Endothelial cell of umbilical vein (primary cell): ENCODE measurements around the gene ADAM19. TPM values are rescaled to one million over a fixed set of nuclear protein-coding genes. Genes with fewer than 3 reads are reported as not detected.

Source experiments
- BruUV-seq: library from RNA; stranded (reverse); fragments of 400-500 nt; replicated peaks from 2 replicates; lab custom pipeline; 2021; lab: Mats Ljungman, UMichigan
- CTCF ChIA-PET: fragments of 300-600, 350-600 bp; sonication (Branson Sonifier 250); formaldehyde crosslinking; loops from one replicate; lab custom pipeline; 2021; ENCODE audit warnings: antibody characterized with exemption, inconsistent platforms; lab: Charles Lee
- POLR2A ChIA-PET: fragments of 300-600, 350-600 bp; sonication (Branson Sonifier 250); formaldehyde crosslinking; loops from one replicate; lab custom pipeline; 2021; ENCODE audit warnings: antibody characterized with exemption, inconsistent platforms; lab: Charles Lee
- DNase-seq: peaks from one replicate; pipeline ENCODE4 v3.0.0-alpha.2; 2011; ENCODE audit warnings: low read depth, low spot score
- FAIRE-seq: peaks from 2 replicates; lab custom pipeline; 2011; peaks lifted over from hg19 to GRCh38; lab: Jason Lieb, UNC
- H2AFZ ChIP-seq: 2 replicates; pipeline ENCODE4 v1.6.0; 2012; ENCODE audit warnings: low read depth, low read length, control low read depth, inconsistent platforms
- H3K27ac ChIP-seq: 2 replicates; pipeline ENCODE4 v1.5.1; 2011; ENCODE audit warnings: low read depth, mild to moderate bottlenecking, control low read depth, low read length, moderate library complexity; ENCODE audit not compliant: insufficient read depth
- H3K27me3 ChIP-seq, 2 experiments: 2 replicates each; pipeline versions ENCODE4 v1.6.0 to v1.6.1; 2011; ENCODE audit warnings: low read length in 2 of 2, mixed read lengths in 1 of 2; ENCODE audit not compliant: control insufficient read depth in 2 of 2, insufficient read depth in 2 of 2
- H3K36me3 ChIP-seq, 2 experiments: 2 replicates in 1 of 2; 3 replicates in 1 of 2; pipeline ENCODE4 v1.5.1; 2011; ENCODE audit warnings: low read length in 2 of 2, mild to moderate bottlenecking in 1 of 2, moderate library complexity in 1 of 2; ENCODE audit not compliant: control insufficient read depth in 2 of 2, insufficient read depth in 2 of 2; ENCODE audit errors: extremely low read depth in 1 of 2
- H3K4me1 ChIP-seq: 3 replicates; pipeline ENCODE4 v1.5.1; 2011; ENCODE audit warnings: mild to moderate bottlenecking, low read length; ENCODE audit not compliant: control insufficient read depth, insufficient read depth; ENCODE audit errors: extremely low read depth
- H3K4me2 ChIP-seq: 2 replicates; pipeline ENCODE4 v1.6.1; 2011; ENCODE audit warnings: low read length, control low read depth, mixed read lengths; ENCODE audit not compliant: insufficient read depth
- H3K4me3 ChIP-seq, 3 experiments: fragments of 200-600 bp in 1 of 3; sonication (generic), shearing (Covaris generic) in 1 of 3; replicated peaks in 1 of 3; 2 replicates each; pipeline ENCODE4 v1.5.1; 2011 to 2016; ENCODE audit warnings: control low read depth in 3 of 3, low read length in 3 of 3, mild to moderate bottlenecking in 2 of 3, inconsistent platforms in 1 of 3, low read depth in 1 of 3, moderate library complexity in 1 of 3; ENCODE audit not compliant: insufficient read depth in 1 of 3
- H3K79me2 ChIP-seq: 2 replicates; pipeline ENCODE4 v1.6.0; 2012; ENCODE audit warnings: low read length, inconsistent platforms; ENCODE audit not compliant: control insufficient read depth, insufficient read depth
- H3K9ac ChIP-seq: replicated peaks from 2 replicates; pipeline ENCODE3; 2011; ENCODE audit warnings: low read length, control low read depth; ENCODE audit not compliant: insufficient read depth; ENCODE audit errors: extremely low read depth
- H3K9me1 ChIP-seq: replicated peaks from 3 replicates; pipeline ENCODE4 v1.6.0; 2011; ENCODE audit warnings: mild to moderate bottlenecking, low read length; ENCODE audit not compliant: control insufficient read depth, insufficient read depth; ENCODE audit errors: extremely low read depth
- H3K9me3 ChIP-seq: replicated peaks from 2 replicates; pipeline ENCODE4 v1.5.1; 2012; ENCODE audit warnings: low read length, inconsistent platforms; ENCODE audit not compliant: control insufficient read depth, insufficient read depth
- H4K20me1 ChIP-seq: replicated peaks from 2 replicates; pipeline ENCODE3; 2011; ENCODE audit warnings: mild to moderate bottlenecking, low read length; ENCODE audit not compliant: control insufficient read depth, insufficient read depth; ENCODE audit errors: extremely low read depth
- EZH2 ChIP-seq: IDR thresholded peaks from 2 replicates; pipeline ENCODE4 v1.6.1; 2012; ENCODE audit warnings: borderline replicate concordance, low read depth, mild to moderate bottlenecking, moderate library complexity, low read length, inconsistent platforms; ENCODE audit not compliant: severe bottlenecking
- FOS ChIP-seq: IDR thresholded peaks from 2 replicates; pipeline ENCODE4 v1.6.1; 2011; ENCODE audit warnings: mild to moderate bottlenecking, low read length, moderate library complexity, borderline replicate concordance; ENCODE audit not compliant: insufficient read depth
- GATA2 ChIP-seq: IDR thresholded peaks from 2 replicates; pipeline ENCODE4 v1.7.0; 2011; ENCODE audit warnings: low read depth, mild to moderate bottlenecking, moderate library complexity, mixed read lengths, low read length; ENCODE audit not compliant: insufficient read length, insufficient read depth
- JUN ChIP-seq: IDR thresholded peaks from 2 replicates; pipeline ENCODE4 v1.6.1; 2011; ENCODE audit warnings: borderline replicate concordance, low read depth; ENCODE audit not compliant: insufficient read length, insufficient read depth
- MYC ChIP-seq: IDR thresholded peaks from one replicate; pipeline ENCODE4 v1.6.1; 2011; ENCODE audit warnings: mild to moderate bottlenecking, low read depth, low read length
- POLR2A ChIP-seq: IDR thresholded peaks from 2 replicates; pipeline ENCODE4 v1.6.1; 2012; ENCODE audit warnings: low read depth, mild to moderate bottlenecking, control low read depth, low read length
- POLR2AphosphoS5 ChIP-seq: IDR thresholded peaks from 2 replicates; pipeline ENCODE4 v1.6.1; 2012; ENCODE audit warnings: low read depth, mild to moderate bottlenecking, control low read depth, low read length, moderate library complexity; ENCODE audit not compliant: insufficient read depth
- dilution Hi-C: fragments of 300-500 bp; cut with MboI; formaldehyde crosslinking; loops from one replicate; pipeline ENCODE4 v1.15.0; 2019; ENCODE audit warnings: low sequenced_read_pairs; ENCODE audit not compliant: extremely low pct_ligation_motif_present
- intact Hi-C: fragments of 100-400 bp; cut with micrococcal nuclease; formaldehyde crosslinking; loops from one replicate; pipeline ENCODE4 v1.10.0; 2022
- polyA plus RNA-seq, 4 experiments: library from polyadenylated mRNA; depleted of rRNA in 3 of 4; stranded (reverse) in 3 of 4; unstranded in 1 of 4; fragments of >200 nt; gene quantifications; 2 replicates each; pipeline versions ENCODE4 v1.2.1 to v1.2.3, GENCODE V29; 2011 to 2012; ENCODE audit warnings: missing spikeins in 1 of 4
- total RNA-seq: library from RNA; stranded (reverse); gene quantifications from 2 replicates; pipeline ENCODE4 v1.2.3, GENCODE V29; 2021
- TF ChIP-seq, protein P1 (sequence below): IDR thresholded peaks from 2 replicates; pipeline ENCODE4 v1.6.1; 2011; ENCODE audit not compliant: insufficient read depth, insufficient read length
- TF ChIP-seq, protein P2 (sequence below), 2 donors: IDR thresholded peaks; 1 replicate in 1 of 2; 2 replicates in 1 of 2; pipeline ENCODE4 v1.5.1; 2011; ENCODE audit warnings: low read length in 2 of 2, mild to moderate bottlenecking in 2 of 2, moderate library complexity in 2 of 2, control low read depth in 1 of 2, inconsistent platforms in 1 of 2, low read depth in 1 of 2; ENCODE audit not compliant: insufficient read depth in 1 of 2; ENCODE audit errors: extremely low read depth in 1 of 2

ADAM19 gene
- total and polyA plus RNA-seq, 2 donors (not counting 3 experiments of a cell fraction or from before 2014, with no cell fraction given): 10.0 to 22.6 TPM

DNA sequence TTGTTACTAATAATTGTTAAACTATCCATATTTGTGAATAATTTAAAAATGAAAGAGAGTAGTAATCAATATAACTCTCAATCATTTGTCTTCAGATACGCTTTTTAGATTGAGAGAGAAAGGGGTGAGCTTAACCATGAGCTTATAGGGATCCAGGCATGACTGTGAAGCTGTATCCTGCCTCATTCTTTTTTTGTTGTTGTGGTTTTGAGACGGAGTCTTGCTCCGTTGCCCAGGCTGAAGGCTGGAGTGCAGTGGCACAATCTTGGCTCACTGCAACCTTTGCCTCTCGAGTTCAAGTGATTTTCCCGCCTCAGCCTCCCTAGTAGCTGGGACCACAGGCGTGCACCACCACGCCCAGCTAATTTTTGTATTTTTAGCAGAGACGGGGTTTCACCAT is 71.5 kb downstream of the ADAM19 start:
- H3K9ac ChIP-seq: no peak overlapping the region
- H3K9me3 ChIP-seq: no peaks in the 10 kb centered on the region
- intact Hi-C loops (no loop called here), dilution Hi-C loops (no loop called here)
- FAIRE-seq (no peak), DNase-seq (no peak)
- TF ChIP-seq JUN: no peak
- no peak for TF ChIP-seq POLR2A
- no TSS peak for BruUV-seq
- H3K79me2 ChIP-seq: no peaks in the 10 kb centered on the region
- peaks cover 0 to 1% of the 10 kb centered on the region in 2 experiments for H3K36me3 ChIP-seq
- H3K4me2 ChIP-seq: no peak overlapping the region
- H3K27me3 ChIP-seq: no peaks in the 10 kb centered on the region
- H3K27ac ChIP-seq: no peak overlapping the region
- no peaks in the 10 kb centered on the region for H3K9me1 ChIP-seq
- no peaks in the 10 kb centered on the region for H4K20me1 ChIP-seq
- CTCF ChIA-PET: interaction anchor here (1.2 kb wide), 2 partner anchors 162 to 176 kb away, joined by 3 to 4 read pairs; no protein-coding TSS in a partner anchor
- no peak overlapping the region for H3K4me3 ChIP-seq
- H2AFZ ChIP-seq: no peak overlapping the region
- H3K4me1 ChIP-seq: peaks cover 21% of the 10 kb centered on the region
- POLR2A ChIA-PET: no interaction called here

DNA sequence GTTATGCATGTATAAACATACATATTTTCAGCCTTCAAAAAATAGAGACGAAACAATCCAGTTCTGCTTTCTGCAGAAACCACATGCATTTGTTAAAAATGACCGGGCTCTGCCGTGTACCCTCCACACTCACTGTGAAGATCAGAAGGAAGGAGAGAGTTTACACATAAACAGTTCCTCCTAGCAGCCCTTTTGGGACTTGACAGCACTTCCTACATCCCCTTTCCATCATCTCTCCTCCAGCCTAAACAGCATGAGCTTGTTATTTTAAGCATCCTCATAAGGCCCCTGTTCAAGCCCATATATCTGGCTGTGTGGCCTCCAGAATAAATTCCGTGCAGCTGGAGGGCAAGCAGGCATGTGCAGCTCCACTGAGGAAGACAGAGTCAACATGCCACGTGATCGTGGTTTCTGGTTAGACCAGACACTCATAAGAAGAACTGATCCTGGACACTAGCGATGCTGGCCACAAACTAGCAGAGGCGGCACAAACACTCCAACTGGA is 73.4 kb downstream of the ADAM19 start:
- CTCF ChIA-PET: no interaction called here
- intact Hi-C loops: no loop called here
- Histone ChIP-seq H4K20me1 (no peaks in the 10 kb centered on the region), H3K4me3 (no peak overlapping the region), H2AFZ (no peak overlapping the region), H3K4me1 (peaks cover 14% of the 10 kb centered on the region), H3K9me1 (no peaks in the 10 kb centered on the region), H3K36me3 (no peaks in the 10 kb centered on the region), H3K27ac (no peak overlapping the region), H3K79me2 (no peaks in the 10 kb centered on the region), H3K9ac (no peak overlapping the region), H3K9me3 (no peaks in the 10 kb centered on the region), H3K27me3 (no peaks in the 10 kb centered on the region), H3K4me2 (no peak overlapping the region)
- no peak for TF ChIP-seq FOS
- TF ChIP-seq, protein P1, sequence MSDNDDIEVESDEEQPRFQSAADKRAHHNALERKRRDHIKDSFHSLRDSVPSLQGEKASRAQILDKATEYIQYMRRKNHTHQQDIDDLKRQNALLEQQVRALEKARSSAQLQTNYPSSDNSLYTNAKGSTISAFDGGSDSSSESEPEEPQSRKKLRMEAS: no peak
- no peak for TF ChIP-seq EZH2
- no peak for TF ChIP-seq JUN
- TF ChIP-seq POLR2AphosphoS5: no peak
- TF ChIP-seq MYC: no peak
- no peak for TF ChIP-seq GATA2
- TF ChIP-seq POLR2A: no peak
- TF ChIP-seq, protein P2, sequence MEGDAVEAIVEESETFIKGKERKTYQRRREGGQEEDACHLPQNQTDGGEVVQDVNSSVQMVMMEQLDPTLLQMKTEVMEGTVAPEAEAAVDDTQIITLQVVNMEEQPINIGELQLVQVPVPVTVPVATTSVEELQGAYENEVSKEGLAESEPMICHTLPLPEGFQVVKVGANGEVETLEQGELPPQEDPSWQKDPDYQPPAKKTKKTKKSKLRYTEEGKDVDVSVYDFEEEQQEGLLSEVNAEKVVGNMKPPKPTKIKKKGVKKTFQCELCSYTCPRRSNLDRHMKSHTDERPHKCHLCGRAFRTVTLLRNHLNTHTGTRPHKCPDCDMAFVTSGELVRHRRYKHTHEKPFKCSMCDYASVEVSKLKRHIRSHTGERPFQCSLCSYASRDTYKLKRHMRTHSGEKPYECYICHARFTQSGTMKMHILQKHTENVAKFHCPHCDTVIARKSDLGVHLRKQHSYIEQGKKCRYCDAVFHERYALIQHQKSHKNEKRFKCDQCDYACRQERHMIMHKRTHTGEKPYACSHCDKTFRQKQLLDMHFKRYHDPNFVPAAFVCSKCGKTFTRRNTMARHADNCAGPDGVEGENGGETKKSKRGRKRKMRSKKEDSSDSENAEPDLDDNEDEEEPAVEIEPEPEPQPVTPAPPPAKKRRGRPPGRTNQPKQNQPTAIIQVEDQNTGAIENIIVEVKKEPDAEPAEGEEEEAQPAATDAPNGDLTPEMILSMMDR (IDR thresholded peaks at IDR 0.05; ENCODE audit: extremely low read depth in 1 of 2, insufficient read depth in 1 of 2, low read depth in 1 of 2, low read length in 2 of 2): no peak
- no peak for FAIRE-seq
- DNase-seq: no peak
- POLR2A ChIA-PET: no interaction called here
- dilution Hi-C loops: no loop called here
- BruUV-seq: no TSS peak
